Tibial artery (tissue), 4 donors: ENCODE measurements around the gene ASB2.

Experiments
- DNase-seq, 2 donors: peaks; one replicate each; pipeline ENCODE4 v3.0.0-alpha.2; 2019
- H3K27ac ChIP-seq, 2 donors: fragments of 200-600 bp; sonication (generic) in 1 of 2; 1 replicate in 1 of 2; 2 replicates in 1 of 2; pipeline ENCODE4 v1.5.1; 2018 to 2019; ENCODE audit warnings: mild to moderate bottlenecking in 1 of 2
- H3K27me3 ChIP-seq, 2 donors: fragments of 200-600 bp; sonication (generic) in 1 of 2; one replicate each; pipeline versions ENCODE4 v1.5.1 to v1.6.0; 2016 to 2019
- H3K36me3 ChIP-seq, 3 donors: fragments of 200-600 bp; sonication (generic) in 2 of 3; one replicate each; pipeline ENCODE4 v1.5.1; 2016 to 2019; ENCODE audit warnings: mild to moderate bottlenecking in 2 of 3
- H3K4me1 ChIP-seq, 4 donors: fragments of 200-600 bp; sonication (generic) in 2 of 4; 1 replicate in 3 of 4; 2 replicates in 1 of 4; pipeline ENCODE4 v1.5.1; 2016 to 2019
- H3K4me3 ChIP-seq, 2 donors: fragments of 200-600 bp; sonication (generic) in 1 of 2; 1 replicate in 1 of 2; 2 replicates in 1 of 2; pipeline ENCODE4 v1.5.1; 2018 to 2019; ENCODE audit warnings: mild to moderate bottlenecking in 2 of 2
- H3K9me3 ChIP-seq, 3 donors: fragments of 200-600 bp; sonication (generic) in 1 of 3; one replicate each; pipeline ENCODE4 v1.5.1; 2016 to 2019
- intact Hi-C: fragments of 100-400 bp; cut with DNase I; formaldehyde crosslinking; loops from one replicate; pipeline ENCODE4 v1.15.0; 2023; ENCODE audit warnings: low total_unique reads
- TF ChIP-seq, protein P1 (sequence below), 2 experiments: fragments of 200-600 bp in 1 of 2; fragments of 450-650 bp in 1 of 2; IDR thresholded peaks; one replicate each; pipeline ENCODE4 v1.5.1; 2017 to 2019; ENCODE audit warnings: antibody characterized with exemption in 2 of 2, mild to moderate bottlenecking in 1 of 2, moderate library complexity in 1 of 2

The ASB2 gene

DNA sequence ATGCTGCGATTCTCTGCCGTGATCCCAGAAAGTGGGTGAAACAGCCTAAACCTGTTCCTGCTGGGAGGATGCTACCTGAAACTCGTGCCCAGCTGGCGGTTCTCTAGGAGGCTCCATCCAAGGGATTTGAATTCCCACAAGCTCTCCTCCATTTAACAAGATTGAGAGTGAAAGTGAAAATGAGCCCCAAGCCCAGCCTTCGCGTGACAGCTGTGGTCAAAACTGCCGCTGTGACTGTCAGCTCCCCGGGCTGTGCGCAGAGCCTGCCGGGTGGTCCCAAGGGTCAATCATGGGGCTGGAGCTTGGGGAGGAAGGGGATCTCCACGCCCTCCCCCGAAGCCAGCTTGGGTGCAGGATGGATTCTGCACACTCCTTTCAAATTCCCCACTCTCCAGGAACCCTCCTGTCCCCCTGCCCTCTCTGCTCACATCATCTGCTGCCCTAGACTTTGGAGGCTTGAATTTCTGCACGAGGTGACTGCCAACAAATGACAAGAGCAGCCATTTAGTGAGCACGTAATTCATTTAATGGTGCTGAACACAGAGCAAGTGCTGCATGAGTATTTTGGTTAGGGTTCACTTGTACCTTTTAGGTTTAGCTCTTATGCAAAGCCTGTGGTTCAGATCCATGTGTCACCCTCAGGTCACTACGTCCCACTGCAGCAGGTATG lies 5.3 kb downstream of the ASB2 start:
- H3K9me3 ChIP-seq = no peaks in the 10 kb centered on the region
- peak overlapping the region; percentile 89 for H3K27ac ChIP-seq
- TF ChIP-seq, protein P1, sequence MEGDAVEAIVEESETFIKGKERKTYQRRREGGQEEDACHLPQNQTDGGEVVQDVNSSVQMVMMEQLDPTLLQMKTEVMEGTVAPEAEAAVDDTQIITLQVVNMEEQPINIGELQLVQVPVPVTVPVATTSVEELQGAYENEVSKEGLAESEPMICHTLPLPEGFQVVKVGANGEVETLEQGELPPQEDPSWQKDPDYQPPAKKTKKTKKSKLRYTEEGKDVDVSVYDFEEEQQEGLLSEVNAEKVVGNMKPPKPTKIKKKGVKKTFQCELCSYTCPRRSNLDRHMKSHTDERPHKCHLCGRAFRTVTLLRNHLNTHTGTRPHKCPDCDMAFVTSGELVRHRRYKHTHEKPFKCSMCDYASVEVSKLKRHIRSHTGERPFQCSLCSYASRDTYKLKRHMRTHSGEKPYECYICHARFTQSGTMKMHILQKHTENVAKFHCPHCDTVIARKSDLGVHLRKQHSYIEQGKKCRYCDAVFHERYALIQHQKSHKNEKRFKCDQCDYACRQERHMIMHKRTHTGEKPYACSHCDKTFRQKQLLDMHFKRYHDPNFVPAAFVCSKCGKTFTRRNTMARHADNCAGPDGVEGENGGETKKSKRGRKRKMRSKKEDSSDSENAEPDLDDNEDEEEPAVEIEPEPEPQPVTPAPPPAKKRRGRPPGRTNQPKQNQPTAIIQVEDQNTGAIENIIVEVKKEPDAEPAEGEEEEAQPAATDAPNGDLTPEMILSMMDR (IDR thresholded peaks at IDR 0.05) = no peak
- no peaks in the 10 kb centered on the region for H3K36me3 ChIP-seq
- DNase-seq = no peak
- intact Hi-C loops = no loop called here
- H3K4me3 ChIP-seq = peak overlapping the region; percentile 26 to 43
- H3K27me3 ChIP-seq = no peaks in the 10 kb centered on the region
- peaks cover 0 to 97% (median 61%) of the 10 kb centered on the region in 4 donors for H3K4me1 ChIP-seq

DNA sequence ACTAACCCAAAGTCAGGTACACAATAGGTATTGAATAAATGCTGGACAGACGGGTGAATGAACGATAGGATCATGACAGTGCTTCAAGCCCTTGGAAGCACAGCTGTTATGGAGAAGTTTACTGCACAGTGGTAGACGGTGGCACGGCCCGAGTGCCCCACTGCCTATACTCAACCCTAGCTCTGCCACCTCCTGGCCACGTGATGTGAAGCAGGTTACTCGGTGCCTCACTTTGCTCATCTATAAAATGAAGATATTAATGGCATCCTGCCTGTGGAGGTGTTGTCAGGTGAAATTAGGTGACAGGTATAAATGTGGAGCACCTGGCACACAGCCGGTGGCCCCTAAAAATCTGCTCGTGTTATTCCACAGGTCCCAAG lies 5.8 kb downstream of the ASB2 start:
- TF ChIP-seq, protein P1 (IDR thresholded peaks at IDR 0.05) = peak; percentile 23 to 29
- Histone ChIP-seq H3K4me3 (peak overlapping the region; percentile 26 to 43), H3K27ac (peak overlapping the region; percentile 89)

DNA sequence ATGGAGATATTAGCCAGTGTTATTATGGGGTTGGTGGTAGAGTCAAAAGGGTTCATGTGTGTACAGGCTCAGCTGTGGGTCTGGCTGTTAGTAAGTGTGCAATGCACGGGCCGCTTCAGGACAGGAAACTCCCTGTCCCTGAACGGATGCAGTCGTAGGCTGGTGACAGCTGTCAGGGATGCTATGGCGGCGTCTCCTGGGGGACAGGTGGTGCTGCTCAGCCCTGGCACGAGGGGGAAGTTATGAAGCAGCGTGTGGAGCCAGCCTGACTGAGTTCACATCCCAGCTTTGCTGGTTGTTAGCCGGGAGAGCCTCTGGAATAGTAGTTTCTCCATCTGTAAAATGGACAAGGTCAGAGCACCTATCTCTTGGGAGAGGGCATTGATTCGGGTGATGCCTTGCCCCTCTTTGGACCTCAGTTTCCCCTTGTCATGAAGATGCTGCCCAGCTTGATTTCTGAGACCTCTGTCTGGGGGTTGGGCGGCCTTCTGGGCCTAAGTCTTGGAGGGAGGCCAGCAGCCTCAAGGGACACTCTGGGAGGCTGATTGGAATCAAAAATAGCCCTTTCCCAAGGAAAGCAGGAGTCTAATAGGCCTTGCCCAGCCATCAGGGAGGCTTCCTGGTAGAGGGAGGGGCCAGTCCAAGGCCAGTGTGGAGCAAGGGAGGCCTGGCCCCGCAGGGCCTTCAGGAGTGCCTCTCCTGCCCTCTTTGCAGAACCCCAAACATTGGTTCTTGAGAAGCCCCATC lies 7.1 kb downstream of the ASB2 start:
- TF ChIP-seq, protein P1 (IDR thresholded peaks at IDR 0.05) = no peak
- intact Hi-C loops = no loop called here
- H3K36me3 ChIP-seq = no peaks in the 10 kb centered on the region
- peaks cover 0 to 99% (median 67%) of the 10 kb centered on the region in 4 donors for H3K4me1 ChIP-seq
- H3K27ac ChIP-seq = peak overlapping the region; percentile 89
- DNase-seq = peak; percentile 60 to 91
- H3K9me3 ChIP-seq = no peaks in the 10 kb centered on the region
- H3K27me3 ChIP-seq = no peaks in the 10 kb centered on the region
- no peak overlapping the region for H3K4me3 ChIP-seq

More for the DNA sequence above, 5.8 kb downstream of the ASB2 start:
- Histone ChIP-seq H3K9me3 (no peaks in the 10 kb centered on the region), H3K27me3 (no peaks in the 10 kb centered on the region), H3K36me3 (no peaks in the 10 kb centered on the region), H3K4me1 (peaks cover 0 to 100% (median 66%) of the 10 kb centered on the region in 4 donors)
- intact Hi-C loops = no loop called here
- DNase-seq = no peak

DNA sequence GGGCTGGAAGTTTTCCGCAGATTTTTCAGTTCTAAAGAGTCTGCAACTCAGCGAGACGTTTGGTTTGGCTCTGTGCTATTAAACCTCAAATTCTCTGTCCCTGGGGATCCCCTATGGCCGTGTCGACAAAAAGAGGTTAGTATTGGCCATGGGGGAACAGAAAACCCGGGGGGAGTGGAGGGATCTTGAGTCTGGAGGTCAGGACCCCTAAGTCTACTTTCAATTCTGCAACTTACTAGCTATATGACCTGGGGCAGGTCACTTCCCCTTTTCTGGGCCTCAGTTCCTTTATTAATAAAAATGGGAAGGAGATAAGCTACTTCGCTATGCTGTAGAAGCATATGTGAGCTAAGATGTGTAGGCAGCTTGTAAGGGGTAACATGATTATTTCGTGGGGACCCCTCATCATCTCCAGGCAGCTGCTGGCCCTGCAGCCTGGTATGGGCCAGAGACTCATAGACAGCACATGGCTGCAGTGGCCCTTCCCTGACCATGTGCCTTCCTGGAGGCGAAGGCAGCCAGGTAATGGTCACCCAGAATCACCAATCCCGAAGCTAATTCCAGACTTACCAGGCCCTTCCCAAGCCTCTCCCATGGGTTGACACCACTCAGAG lies 8.6 kb downstream of the ASB2 start:
- no peak for DNase-seq
- H3K36me3 ChIP-seq = peaks cover 5 to 7% (median 7%) of the 10 kb centered on the region in 3 donors
- H3K4me1 ChIP-seq = peaks cover 0 to 92% (median 58%) of the 10 kb centered on the region in 4 donors
- TF ChIP-seq, protein P1 (IDR thresholded peaks at IDR 0.05) = no peak
- no peaks in the 10 kb centered on the region for H3K9me3 ChIP-seq
- no peak overlapping the region for H3K4me3 ChIP-seq
- intact Hi-C loops = no loop called here
- H3K27me3 ChIP-seq = no peaks in the 10 kb centered on the region
- peak overlapping the region; percentile 89 for H3K27ac ChIP-seq

DNA sequence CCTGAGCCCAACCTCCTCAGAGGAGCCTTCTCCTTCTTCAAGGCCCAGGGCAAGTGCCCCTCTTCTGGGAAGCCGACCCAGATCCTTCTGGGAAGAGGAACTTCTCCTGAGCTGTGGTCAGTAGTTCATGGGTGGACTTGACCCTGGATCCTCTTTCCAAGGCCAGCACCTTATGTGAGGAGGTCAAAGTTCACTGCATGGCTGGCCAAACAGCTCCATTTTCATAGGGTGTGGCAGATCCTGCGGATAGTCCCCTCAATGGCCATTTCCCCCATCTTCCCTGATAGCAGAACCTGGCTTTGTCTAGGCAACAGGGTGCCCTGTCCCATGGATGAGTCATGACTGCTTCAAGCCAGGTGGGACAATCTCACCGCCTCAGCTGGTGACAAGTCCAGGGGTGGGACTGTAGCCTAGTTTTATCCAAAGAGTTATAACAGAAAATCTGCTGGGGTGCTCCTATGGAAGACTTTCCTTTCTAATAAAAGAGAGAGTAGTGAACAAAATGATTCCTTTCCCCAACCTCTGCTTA lies 10.4 kb downstream of the ASB2 start:
- Histone ChIP-seq H3K36me3 (peaks cover 7 to 13% (median 11%) of the 10 kb centered on the region in 3 donors), H3K27ac (peak overlapping the region; percentile 89), H3K4me1 (peaks cover 0 to 78% (median 53%) of the 10 kb centered on the region in 4 donors), H3K9me3 (no peaks in the 10 kb centered on the region), H3K4me3 (no peak overlapping the region), H3K27me3 (no peaks in the 10 kb centered on the region)
- TF ChIP-seq, protein P1 (IDR thresholded peaks at IDR 0.05) = no peak
- no peak for DNase-seq
- intact Hi-C loops = no loop called here
